GM20000 (cell line): ENCODE measurements around the gene SEC23IP.
"Not testable (repeated sequence)": the region's sequence is repeated elsewhere in the genome, so short reads cannot be mapped to it uniquely, and the experiment has no call there.

Experiments used
- DNase-seq: peaks from one replicate; pipeline ENCODE4 v3.0.0; 2012; ENCODE audit warnings: low spot score
- CTCF ChIP-seq: IDR thresholded peaks from 2 replicates; pipeline ENCODE4 v1.5.1; 2012; ENCODE audit warnings: mild to moderate bottlenecking, control low read depth; ENCODE audit errors: extremely low read depth, missing control alignments

Gene SEC23IP

GRCh38 chr10:119893074-119893473 is 544 bp downstream of the SEC23IP start:
- DNase-seq: no peak
- no peak for TF ChIP-seq CTCF

DNA sequence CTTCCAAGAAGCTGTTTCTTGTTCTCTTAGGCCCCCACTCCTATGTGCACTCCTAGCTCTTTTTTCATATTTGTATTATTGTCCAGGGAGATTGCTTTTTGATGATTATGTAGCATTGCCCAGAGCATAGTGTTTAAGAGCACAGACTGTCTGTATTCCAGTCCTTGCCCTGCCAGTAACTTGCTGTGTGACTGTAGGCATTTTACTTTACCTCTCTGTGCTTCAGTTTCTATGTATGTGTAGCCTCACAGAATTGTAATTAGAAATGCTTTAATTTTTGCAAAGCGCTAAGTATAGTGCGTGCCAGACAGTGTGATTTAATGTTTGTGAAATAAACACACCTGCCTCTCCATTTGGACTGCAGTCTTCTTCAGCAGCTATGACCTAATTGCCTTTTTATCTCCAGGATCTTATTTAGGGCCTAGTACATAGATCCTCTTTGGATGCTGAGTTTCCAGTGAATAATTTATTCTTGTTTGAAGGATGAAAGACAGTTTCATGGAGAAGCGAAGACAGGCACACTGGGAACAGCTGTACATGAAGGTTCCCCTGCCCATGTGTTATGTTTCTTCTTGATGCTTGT is 1.4 kb downstream of the SEC23IP start:
- TF ChIP-seq CTCF: no peak

DNA sequence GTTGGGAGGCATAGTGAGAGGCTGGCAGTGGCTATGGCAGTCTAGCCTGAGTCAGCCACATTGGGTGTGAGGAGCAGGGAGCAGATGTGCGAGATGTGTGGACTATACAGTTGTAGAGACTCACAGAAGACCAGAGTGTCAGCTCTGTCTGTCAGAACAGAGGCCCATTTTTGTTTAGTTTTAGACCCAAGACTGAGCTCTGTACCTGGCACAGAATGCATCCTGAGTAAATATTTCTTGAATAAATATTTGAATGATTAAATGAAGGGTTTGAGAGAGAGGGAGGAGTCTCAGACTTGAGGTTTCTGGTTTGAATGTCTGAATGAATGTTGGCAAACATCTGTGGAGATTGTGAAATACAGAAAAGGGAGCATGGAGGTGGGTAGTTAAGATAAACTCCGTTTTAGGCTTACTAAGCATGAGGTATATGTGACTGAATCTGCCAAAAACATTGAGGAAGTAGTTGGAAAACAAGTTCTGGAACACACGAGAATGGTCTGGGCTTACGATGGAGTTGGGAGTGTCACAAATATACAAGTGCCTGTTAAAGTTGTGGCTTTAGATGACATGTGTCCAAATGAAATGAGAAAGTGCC is 3.6 kb downstream of the SEC23IP start:
- TF ChIP-seq CTCF: no peak
- DNase-seq: no peak

More for the DNA sequence above, 1.4 kb downstream of the SEC23IP start:
- DNase-seq: no peak

- no peak for TF ChIP-seq CTCF
These were observed 4.6 kb downstream of the SEC23IP start for GRCh38 chr10:119896937-119897770.

DNA sequence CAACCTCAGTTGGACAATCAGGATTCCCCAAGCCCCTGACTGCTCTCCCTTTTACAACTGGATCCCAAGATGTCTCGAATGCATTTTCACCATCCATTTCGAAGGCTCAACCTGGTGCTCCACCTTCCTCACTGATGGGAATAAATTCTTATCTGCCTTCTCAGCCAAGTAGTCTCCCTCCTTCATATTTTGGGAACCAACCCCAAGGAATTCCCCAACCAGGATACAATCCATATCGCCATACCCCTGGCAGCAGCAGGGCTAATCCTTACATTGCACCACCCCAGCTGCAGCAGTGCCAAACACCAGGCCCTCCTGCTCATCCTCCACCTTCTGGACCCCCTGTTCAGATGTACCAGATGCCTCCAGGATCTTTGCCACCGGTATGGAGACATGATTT is 6.0 kb downstream of the SEC23IP start:
- TF ChIP-seq CTCF: no peak
- no peak for DNase-seq

More at GRCh38 chr10:119896937-119897770, 4.6 kb downstream of the SEC23IP start:
- DNase-seq: no peak

DNA sequence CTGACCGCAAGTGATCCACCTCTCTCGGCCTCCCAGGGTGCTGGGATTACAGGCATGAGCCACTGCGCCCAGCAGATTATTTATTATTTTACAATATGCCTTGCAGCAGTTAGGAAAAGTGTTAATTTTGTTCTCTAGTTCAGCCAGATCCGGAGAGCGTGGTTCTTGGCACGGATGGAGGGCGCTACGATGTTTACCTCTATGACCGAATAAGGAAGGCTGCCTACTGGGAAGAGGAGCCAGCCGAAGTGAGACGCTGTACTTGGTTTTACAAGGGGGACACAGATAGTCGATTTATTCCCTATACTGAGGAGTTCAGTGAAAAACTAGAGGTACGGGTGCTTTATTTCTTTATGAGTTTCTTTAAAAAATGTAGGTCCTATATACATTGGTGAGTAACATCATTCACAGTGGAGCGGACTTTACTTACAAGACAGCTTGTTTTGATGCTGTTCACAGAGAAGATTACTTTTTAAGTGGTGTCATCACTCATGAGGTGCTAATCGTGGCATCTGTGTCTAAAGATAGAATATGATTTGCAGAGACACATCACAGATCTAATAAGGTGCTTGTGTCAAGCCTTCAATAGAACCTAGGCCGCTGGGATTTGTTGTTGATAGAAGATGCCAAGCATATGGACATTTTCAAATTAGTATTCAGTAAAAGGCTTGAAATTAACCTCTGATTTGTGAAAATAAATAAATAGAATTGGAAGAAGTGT is 11.6 kb downstream of the SEC23IP start:
- no peak for TF ChIP-seq CTCF

GRCh38 chr10:119907695-119908094 is 15.2 kb downstream of the SEC23IP start:
- not testable (repeated sequence) for DNase-seq

More for the DNA sequence above, 11.6 kb downstream of the SEC23IP start:
- no peak for DNase-seq
